HG03354 (cell line): ENCODE results near the gene HTR1E.
"Not testable (repeated sequence)": the region's sequence is repeated elsewhere in the genome, so short reads cannot be mapped to it uniquely, and the experiment has no call there.

Experiments used
- ATAC-seq: cut with Tn5 transposase; IDR thresholded peaks from one replicate; pipeline ENCODE4 v1.9.1; 2021; ENCODE audit warnings: mild to moderate bottlenecking; ENCODE audit not compliant: unreplicated experiment, poor library complexity, severe bottlenecking

HTR1E gene

GRCh38 chr6:86969573-86969972 lies 32.2 kb downstream of the HTR1E start:
- ATAC-seq: no peak

- ATAC-seq: no peak
Measured at GRCh38 chr6:86973088-86973487, 35.8 kb downstream of the HTR1E start.

GRCh38 chr6:86978251-86978650 lies 40.9 kb downstream of the HTR1E start:
- no peak for ATAC-seq

DNA sequence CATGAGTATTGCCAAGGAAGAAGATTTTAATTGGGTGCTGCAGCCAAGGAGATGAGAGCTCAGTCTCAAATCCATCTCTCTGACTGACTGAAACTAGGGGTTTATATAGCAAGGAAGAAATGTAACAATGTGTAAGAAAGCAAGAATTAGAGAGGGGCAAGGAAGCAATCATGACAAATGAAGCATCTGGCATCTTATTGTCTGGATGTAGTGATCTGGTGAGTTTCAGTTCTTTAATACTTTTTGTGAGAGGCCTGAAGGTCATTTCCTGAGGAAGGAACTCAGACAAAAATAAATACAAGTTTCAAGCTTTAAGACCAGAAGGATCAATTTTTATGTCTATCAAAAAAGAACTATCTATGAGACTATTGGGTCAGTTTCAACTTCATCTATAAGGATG lies 64.2 kb downstream of the HTR1E start:
- no peak for ATAC-seq

GRCh38 chr6:87002391-87002790 lies 65.1 kb downstream of the HTR1E start:
- not testable (repeated sequence) for ATAC-seq

GRCh38 chr6:87006541-87006940 lies 69.2 kb downstream of the HTR1E start:
- not testable (repeated sequence) for ATAC-seq

DNA sequence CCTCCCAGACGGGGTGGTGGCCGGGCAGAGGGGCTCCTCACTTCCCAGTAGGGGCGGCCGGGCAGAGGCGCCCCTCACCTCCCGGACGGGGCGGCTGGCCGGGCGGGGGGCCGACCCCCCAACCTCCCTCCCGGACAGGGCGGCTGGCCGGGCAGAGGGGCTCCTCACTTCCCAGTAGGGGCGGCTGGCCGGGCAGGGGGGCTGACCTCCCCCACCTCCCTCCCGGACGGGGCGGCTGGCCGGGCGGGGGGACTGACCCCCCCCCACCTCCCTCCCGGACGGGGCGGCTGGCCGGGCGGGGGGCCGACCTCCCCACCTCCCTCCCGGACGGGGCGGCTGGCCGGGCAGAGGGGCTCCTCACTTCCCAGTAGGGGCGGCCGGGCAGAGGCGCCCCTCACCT lies 72.3 kb downstream of the HTR1E start:
- not testable (repeated sequence) for ATAC-seq

- ATAC-seq: no peak
Measured at GRCh38 chr6:87012035-87012434, 74.7 kb downstream of the HTR1E start.

DNA sequence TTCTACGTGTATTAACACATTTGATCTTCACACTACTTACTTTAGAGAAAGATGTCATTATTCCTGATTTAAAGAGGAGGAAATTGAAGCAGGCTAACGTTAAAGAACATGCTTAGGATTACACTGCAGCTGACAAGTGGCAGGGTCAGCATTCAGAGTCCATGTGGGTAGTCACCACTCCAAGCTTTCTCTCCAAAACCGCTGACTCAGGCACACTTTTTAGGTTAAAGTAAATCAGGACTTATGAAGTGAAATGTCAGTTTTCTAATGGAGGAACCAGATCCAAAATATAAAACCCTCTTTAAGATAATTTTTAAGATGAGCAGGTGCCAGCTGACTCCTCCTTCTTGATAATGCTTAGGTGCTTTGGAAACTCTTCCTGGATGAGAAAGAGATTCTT lies 75.4 kb downstream of the HTR1E start:
- ATAC-seq: no peak

DNA sequence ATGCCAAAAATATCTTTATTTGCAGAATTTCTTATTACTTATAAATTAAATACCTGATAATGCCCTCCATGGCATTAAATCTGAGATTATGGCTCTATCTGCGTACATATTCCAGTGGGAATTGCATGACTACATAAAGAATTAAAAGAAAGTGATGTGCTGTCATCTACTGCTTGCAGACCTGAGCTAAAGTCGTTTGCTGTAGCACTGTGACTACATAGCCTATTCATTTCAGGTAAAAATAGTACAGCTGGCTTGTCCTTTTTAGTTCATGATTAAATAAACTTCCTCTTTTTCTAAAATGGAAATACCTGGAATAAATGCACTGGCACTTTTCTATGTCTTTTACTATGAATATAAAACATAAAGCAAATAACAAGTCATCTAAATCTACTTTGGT lies 79.4 kb downstream of the HTR1E start:
- no peak for ATAC-seq

GRCh38 chr6:87027021-87027420 lies 89.7 kb downstream of the HTR1E start:
- ATAC-seq: no peak

DNA sequence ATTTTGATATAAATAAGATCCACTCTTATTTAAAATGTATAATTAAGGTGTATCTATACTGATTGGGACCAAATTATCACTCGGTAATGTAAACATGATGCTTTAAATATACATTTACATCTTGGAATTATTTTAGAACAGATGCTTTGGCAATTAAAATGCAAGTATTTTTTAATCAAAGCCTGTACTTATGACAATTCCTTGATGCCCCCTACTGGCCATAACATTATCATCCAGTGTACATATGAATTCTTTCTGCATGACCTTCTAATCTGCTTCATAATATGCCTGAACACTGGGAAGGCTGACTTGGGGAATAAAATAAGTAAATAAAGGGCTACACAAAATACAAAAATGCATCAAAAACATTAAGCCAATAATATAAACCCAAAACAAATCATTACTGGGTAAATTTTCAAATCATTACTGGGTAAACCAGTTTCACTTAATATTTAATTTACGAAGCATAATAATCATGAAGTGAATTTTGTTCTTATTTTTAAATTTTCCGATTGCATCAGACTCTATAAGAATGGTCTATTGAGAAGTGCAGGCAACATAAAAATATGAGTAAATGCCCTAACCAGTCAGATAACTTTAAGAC lies 92.5 kb downstream of the HTR1E start:
- no peak for ATAC-seq

GRCh38 chr6:87040729-87041128 lies 103.4 kb downstream of the HTR1E start:
- ATAC-seq: no peak

- ATAC-seq: no peak
Measured at GRCh38 chr6:87045521-87046075, 108.3 kb downstream of the HTR1E start.

DNA sequence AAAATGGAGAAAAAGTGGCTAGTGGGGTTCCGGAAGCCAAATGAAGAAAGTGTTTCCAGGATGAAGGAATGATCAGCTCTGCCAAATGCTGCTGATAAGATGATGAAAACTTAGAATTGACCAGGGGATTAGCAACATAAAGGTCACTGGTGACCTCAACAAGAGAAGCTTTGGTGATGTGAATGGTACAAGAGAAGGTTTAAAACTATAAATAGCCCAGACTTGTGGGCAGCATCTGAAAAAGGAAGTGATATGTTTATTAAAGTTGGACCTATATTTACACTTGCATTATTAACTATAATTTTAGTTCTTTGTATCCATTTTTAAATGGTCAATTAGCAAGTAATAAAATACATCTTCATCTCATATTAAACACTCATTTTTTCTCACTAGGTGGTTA lies 112.5 kb downstream of the HTR1E start:
- no peak for ATAC-seq

GRCh38 chr6:87053312-87053711 lies 116.0 kb downstream of the HTR1E start:
- ATAC-seq: no peak

DNA sequence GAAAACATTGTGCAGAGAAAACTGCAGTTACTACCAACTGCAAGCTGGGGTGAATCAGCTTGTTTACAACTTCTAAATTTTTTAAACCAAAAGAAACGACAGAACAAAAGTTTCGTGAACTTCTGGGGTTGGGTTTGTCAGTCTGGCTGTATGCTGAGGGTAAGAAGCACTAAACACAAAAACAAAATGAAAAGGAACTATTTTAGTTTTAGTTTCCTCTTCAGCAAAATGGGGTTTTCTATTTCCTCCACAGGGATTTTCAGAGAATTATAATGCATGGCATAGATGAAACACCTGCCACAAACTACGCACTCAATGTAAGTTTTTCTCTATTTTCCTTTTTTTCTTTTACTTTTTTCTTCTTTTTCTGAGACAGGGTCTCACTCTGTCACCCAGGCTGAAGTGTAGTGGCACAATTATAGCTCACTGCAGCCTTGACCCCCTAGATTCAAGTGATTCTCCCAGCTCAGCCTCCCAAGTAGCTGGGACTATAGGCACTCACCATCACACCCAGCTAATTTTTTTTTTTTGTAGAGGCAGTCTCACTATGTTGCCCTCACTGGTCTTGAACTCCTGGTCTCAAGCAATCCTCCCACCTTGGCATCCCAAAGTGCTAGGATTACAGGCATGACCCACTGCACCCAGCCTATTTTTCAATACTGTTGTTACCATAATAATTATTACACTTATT lies 117.0 kb downstream of the HTR1E start:
- ATAC-seq: no peak

GRCh38 chr6:87059943-87060342 lies 122.6 kb downstream of the HTR1E start:
- no peak for ATAC-seq

- no peak for ATAC-seq
Measured at GRCh38 chr6:87065117-87065516, 127.8 kb downstream of the HTR1E start.
